IPS-15b (cell line): ENCODE results near the gene OR2AJ1.

Source experiments
- H3K27me3 ChIP-seq: one replicate; pipeline ENCODE4 v1.6.1; 2013; ENCODE audit warnings: low read length; ENCODE audit not compliant: control insufficient read depth, insufficient read depth
- H3K36me3 ChIP-seq: one replicate; pipeline ENCODE4 v1.6.1; 2013; ENCODE audit warnings: low read length; ENCODE audit not compliant: control insufficient read depth, insufficient read depth
- H3K4me1 ChIP-seq: one replicate; pipeline ENCODE4 v1.6.1; 2013; ENCODE audit warnings: mild to moderate bottlenecking, low read length; ENCODE audit not compliant: control insufficient read depth, insufficient read depth
- H3K4me3 ChIP-seq: one replicate; pipeline ENCODE4 v1.5.1; 2013; ENCODE audit warnings: low read depth, low read length
- H3K9ac ChIP-seq: one replicate; pipeline ENCODE4 v1.6.1; 2013; ENCODE audit warnings: low read depth, mild to moderate bottlenecking, low read length
- H3K9me3 ChIP-seq: one replicate; pipeline ENCODE4 v1.6.1; 2013; ENCODE audit warnings: mild to moderate bottlenecking, low read length; ENCODE audit not compliant: control insufficient read depth, insufficient read depth

The OR2AJ1 gene

DNA sequence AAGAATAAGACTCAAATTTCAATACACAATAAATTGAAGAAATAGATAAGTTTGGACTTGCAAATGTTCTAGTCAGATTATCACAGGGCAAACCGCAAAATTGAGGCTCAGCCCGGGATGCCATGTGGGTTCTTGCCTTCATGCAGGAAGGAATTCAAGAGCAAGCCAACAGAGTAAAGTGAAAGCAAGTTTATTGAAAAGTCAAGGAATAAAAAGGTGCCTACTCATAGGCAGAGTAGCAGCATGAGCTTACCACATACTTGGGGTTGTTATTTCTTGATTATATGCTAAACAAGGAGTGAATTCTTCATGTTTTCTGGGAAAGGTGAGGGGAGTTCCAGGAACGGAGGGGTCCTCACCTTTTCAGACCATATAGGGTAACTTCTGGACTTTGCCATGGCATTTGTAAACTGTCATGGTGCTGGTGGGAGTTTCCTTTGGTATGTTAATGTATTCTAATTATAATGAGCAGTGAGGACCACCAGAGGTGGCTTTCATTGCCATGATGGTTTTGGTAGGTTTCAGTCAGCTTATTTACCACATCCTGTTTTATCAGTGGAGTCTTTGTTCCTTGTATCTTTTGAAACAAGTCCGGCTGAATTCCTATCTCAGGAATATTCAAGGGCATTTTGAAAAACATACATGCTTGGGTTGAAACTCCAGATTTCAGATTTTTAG, 38.4 kb downstream of the OR2AJ1 start:
- Histone ChIP-seq H3K9me3 (peaks cover 23% of the 10 kb centered on the region), H3K4me1 (no peaks in the 10 kb centered on the region), H3K9ac (no peak overlapping the region), H3K4me3 (no peak overlapping the region), H3K27me3 (no peaks in the 10 kb centered on the region), H3K36me3 (no peaks in the 10 kb centered on the region)

DNA sequence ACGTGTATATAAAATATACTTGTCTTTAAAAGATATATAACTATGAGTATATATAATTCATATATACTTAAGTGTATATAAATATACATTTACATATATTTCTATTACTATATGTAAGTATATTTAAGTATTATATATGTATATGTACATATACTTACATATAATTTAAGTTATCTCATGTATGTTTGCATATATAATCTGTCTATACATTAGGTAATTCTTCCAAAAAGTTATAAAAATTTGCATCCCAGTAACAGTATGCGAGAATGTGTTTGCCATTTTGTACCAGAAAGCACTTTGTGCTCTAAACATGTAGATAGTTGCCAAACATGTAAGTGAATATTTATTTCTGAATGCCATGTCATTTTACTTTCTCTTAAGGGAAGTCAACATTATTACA, 40.2 kb downstream of the OR2AJ1 start, which contains the start of gene OR2AK2:
Gene OR2AK2 (plus strand): TSS at position 301 of the 400 bp plus-strand sequence. CDS start 144 bp downstream, outside the sequence.
- H3K4me1 ChIP-seq: no peaks in the 10 kb centered on the region
- H3K9ac ChIP-seq: no peak within 1 kb of the TSS
- no peaks in the 10 kb centered on the region for H3K36me3 ChIP-seq
- no peak within 1 kb of the TSS for H3K4me3 ChIP-seq
- peaks cover 23% of the 10 kb centered on the region for H3K9me3 ChIP-seq
- H3K27me3 ChIP-seq: no peaks in the 10 kb centered on the region

DNA sequence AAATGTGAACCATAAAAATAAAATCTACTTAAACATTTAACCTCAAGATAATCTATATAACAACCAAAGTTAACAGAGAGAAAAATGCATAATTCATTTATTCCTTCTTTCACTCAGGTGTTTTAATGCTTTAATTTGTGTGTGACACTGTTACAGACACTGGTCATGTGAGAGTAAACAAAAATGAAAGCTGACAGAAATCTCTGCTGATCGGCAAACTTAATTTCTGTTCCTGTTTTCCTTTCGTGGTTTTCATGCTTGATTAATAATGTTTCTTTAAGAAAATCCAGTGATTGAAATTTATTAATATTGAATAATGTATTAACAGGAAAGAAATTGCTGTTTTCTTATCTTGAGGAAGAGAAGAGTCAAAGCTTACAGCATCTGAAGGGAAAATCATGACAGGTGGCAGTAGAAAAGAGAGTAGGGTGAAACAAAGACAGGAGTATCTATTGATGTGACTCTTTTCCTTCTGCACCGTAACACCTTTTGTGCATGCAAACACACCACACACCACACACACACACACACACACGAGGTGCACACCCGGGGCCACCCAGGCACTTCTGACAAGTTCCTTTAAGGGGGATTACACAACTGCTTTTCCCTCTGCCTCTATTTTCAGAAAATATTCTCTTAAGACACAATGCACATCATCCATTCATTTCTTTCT, 42.0 kb downstream of the OR2AJ1 start:
- Histone ChIP-seq H3K4me1 (no peaks in the 10 kb centered on the region), H3K4me3 (no peak overlapping the region), H3K36me3 (no peaks in the 10 kb centered on the region), H3K9ac (no peak overlapping the region), H3K27me3 (no peaks in the 10 kb centered on the region), H3K9me3 (peaks cover 16% of the 10 kb centered on the region)
